Astrocyte of the cerebellum (primary cell): ENCODE data around the gene EEFSEC.

ENCODE experiments used
- DNase-seq: peaks from one replicate; pipeline ENCODE4 v3.0.0-alpha.2; 2011; ENCODE audit warnings: low read depth
- H3K4me3 ChIP-seq: 2 replicates; pipeline ENCODE4 v1.5.1; 2011; ENCODE audit warnings: mild to moderate bottlenecking, low read depth, low read length, moderate library complexity
- in situ Hi-C: cut with HindIII; loops from 2 replicates; pipeline ENCODE4 v1.10.0; 2017; ENCODE audit warnings: low sequenced_read_pairs
- TF ChIP-seq, protein P1 (sequence below): IDR thresholded peaks from 2 replicates; pipeline ENCODE4 v1.5.1; 2012; ENCODE audit warnings: low read length, low read depth, moderate library complexity, mild to moderate bottlenecking; ENCODE audit errors: missing control alignments

EEFSEC gene

DNA sequence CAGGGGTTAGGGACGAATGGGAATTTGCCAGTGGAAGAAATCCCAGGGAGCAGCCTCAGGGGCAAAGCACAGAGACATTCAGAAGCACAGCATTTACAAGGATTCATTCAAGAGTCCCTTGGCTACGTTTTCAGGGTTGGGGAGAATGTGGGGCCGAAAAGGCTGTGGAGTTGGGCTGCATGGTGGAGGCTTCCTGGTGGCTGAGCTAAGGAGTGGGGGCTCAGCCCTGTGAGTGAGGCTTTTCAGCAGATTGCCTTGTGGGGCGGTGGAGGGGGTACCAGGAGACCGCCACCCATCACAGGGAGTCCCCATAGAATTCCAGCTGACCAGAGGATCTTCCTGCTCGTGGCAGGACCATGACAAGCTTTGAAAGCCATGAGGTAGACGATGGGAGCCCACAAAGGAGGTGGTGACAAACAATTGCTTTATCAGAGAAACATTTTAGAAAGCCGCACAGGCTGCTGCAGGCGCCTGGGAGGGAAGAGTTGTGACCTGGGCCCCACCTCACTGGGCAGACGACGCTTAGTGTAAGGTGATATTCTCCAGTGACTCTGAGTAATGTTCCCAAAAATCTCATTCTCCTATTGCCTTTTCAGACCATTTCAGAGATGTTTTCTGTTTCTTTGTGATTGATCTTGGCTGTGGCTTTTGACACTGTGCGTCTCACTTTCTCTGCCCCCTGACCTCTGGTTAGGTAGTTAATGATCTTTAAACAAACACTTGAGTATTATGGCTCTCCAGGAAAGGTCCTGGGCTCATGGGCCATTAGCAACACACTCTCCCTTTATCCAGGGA, 185.5 kb downstream of the EEFSEC start:
- DNase-seq = no peak
- no peak overlapping the region for H3K4me3 ChIP-seq
- in situ Hi-C loops = no loop called here
- TF ChIP-seq, protein P1, sequence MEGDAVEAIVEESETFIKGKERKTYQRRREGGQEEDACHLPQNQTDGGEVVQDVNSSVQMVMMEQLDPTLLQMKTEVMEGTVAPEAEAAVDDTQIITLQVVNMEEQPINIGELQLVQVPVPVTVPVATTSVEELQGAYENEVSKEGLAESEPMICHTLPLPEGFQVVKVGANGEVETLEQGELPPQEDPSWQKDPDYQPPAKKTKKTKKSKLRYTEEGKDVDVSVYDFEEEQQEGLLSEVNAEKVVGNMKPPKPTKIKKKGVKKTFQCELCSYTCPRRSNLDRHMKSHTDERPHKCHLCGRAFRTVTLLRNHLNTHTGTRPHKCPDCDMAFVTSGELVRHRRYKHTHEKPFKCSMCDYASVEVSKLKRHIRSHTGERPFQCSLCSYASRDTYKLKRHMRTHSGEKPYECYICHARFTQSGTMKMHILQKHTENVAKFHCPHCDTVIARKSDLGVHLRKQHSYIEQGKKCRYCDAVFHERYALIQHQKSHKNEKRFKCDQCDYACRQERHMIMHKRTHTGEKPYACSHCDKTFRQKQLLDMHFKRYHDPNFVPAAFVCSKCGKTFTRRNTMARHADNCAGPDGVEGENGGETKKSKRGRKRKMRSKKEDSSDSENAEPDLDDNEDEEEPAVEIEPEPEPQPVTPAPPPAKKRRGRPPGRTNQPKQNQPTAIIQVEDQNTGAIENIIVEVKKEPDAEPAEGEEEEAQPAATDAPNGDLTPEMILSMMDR = no peak

DNA sequence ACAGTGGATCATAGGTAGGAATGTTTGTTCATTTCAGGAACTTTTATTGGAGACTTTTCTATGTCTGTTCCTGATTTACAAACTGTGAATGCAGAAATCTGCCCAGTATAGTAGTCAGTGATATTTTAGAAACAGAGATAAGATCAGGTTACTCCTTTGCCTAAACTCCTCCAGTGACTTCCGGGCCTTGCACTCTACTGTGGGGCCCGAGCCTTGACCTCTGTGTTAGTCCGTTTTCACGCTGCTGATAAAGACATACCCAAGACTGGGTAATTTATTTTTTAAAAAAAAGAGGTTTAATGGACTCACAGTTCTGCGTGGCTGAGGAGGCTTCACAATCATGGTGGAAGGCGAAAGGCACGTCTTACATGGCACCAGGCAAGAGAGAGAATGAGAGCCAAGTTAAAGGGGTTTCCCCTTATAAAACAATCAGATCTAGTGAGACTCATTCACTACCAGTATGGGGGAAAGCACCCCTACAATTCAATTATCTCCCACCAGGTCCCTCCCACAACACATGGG, 186.3 kb downstream of the EEFSEC start:
- in situ Hi-C loops = no loop called here
- TF ChIP-seq, protein P1 = no peak
- DNase-seq = no peak
- no peak overlapping the region for H3K4me3 ChIP-seq

DNA sequence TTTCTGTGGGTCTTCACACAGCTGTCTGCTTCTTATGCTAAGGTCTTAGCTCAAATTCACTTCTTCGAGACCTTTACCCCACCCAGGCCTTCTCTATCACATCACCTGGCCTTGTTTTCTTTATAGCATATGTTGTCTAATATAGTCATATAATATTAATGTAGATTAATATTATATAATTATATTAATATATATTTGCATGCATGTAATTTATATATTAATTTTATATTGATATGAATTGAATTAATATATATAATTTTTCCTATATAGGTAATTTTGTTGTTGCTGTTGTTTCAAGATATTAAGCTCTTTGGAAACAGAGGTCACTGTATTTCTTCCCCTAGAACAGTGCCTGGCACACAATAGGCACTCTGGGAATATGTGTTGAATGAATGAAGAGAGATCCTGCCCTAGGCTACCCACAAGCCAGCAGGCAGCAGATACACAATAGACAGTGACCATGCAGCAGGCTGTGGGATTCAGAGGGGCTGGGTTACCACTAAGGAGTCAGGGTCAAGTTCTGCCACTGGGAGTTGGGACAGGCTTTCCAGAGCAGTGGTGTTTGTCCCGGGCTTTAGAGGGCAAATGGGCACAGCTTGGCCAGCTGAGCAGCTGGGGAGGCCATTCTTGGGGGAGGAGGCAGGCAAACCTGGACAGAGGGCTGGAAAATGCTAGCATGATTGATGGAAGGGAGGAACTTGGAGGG, 187.1 kb downstream of the EEFSEC start:
- H3K4me3 ChIP-seq = no peak overlapping the region
- no peak for DNase-seq
- TF ChIP-seq, protein P1 = no peak
- in situ Hi-C loops = no loop called here

DNA sequence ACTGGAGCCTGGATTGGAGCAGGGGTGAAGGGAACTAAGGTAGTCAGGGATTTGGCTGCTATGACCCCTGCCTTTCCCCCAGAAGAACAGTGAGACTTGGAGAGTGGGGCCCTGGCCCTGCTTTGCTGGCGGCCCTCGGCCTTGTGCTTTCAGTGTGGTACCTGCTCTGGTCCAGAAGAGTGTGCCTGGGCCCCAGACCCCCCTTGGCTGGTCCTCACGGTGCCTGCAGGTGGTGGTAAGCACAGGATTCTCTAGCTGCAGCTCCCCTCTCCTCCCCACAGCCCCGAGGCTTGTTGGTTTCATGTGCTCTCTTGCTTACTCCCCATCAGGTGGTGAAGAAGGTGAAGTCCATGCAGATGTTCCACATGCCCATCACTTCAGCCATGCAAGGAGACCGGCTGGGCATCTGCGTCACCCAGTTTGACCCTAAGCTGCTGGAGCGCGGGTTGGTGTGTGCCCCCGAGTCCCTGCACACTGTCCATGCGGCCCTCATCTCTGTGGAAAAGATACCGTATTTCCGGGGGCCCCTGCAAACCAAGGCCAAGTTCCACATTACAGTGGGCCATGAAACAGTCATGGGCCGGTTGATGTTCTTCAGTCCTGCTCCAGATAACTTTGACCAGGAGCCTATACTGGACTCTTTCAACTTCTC, 187.7 kb downstream of the EEFSEC start:
- in situ Hi-C loops = no loop called here
- TF ChIP-seq, protein P1 = no peak
- no peak overlapping the region for H3K4me3 ChIP-seq
- no peak for DNase-seq

DNA sequence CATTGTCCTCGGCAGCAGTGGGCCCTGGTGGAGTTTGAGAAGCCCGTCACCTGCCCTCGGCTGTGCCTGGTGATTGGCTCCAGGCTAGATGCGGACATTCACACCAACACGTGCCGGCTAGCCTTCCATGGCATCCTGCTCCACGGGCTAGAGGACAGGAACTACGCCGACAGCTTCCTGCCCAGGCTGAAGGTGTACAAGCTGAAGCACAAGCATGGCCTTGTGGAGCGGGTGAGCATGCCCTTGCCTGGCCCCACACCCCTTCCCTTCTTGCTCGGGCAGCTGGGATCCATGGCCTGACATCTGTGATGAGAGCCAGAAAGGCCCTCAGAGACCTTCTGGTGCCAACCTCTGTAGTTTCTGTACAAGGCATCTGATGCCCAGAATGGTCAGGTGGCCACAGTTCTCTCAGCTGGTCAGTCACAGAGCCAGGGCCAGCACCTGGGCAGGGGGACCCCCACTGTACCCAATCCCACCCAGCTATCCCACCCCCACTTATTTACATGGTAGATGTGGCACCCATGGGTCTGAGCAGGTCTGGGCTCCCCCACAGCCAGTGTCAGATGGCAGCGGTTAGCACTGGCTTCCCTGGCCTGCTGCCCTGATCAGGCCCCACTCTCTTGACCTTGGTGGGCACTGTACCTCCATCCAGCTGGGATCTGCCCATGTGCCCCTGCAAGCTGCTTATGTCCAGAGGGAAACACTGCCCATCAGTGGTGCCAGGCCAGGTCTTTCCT, 188.5 kb downstream of the EEFSEC start:
- no peak for DNase-seq
- TF ChIP-seq, protein P1 = no peak
- in situ Hi-C loops = no loop called here
- H3K4me3 ChIP-seq = no peak overlapping the region

DNA sequence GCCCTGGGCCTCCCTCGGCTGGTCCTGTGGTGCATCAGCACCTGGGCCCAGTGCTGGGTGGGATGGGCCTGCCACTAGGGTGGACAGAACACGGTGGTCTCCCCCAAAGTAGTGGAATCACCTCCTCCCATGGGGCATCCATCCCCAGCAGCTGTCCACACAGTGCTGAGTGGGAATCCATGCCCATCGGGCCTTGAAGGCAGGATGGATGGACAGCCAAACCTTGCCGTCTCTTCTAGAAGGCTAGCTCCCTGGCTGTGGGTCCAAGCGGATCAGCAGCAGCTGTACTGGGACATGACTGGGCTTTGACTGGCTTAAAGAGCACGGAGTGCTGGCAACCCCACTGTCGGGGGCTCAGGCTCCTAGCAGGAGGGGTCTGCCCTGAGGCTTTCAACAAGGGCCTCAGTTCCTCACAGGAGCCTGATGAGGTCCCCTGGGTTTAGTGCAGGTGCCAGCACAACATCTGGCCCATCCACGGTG, 189.5 kb downstream of the EEFSEC start:
- in situ Hi-C loops = no loop called here
- TF ChIP-seq, protein P1 = no peak
- H3K4me3 ChIP-seq = no peak overlapping the region
- DNase-seq = no peak
